ENCODE results near the gene NDFIP2. TPM values are rescaled to one million over a fixed set of nuclear protein-coding genes. Genes with fewer than 3 reads are reported as not detected.
"Not testable (repeated sequence)": the region's sequence is repeated elsewhere in the genome, so short reads cannot be mapped to it uniquely, and the experiment has no call there.

Gene NDFIP2
- total RNA-seq, 1 experiment from 2014 or later, result 29.6 TPM

DNA sequence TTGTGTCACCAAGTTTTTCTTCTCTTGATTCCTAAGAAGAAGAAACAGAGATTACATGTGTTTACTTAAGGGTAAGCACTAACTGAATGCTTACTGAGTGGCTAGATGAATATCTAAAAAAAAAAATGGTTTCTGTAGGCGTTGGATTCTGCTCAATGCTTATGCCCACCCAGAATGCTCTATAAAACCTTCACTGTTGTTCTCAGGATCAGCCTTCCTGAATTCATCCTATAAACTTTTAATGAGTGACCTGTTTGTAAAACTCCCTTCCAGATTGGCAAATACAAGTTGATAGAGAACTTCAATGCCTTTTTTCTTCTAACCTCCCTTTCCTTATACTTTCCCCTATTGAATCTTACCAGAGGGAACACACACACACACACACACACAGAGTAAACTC, 90.2 kb downstream of the NDFIP2 start:
- Histone ChIP-seq H3K36me3 (ENCODE audit: control insufficient read depth, insufficient read depth, low read length) (no peaks in the 10 kb centered on the region), H3K4me1 (ENCODE audit: control insufficient read depth, insufficient read depth, low read length) (no peaks in the 10 kb centered on the region), H3K9me3 (ENCODE audit: control insufficient read depth, insufficient read depth, low read depth, low read length) (no peaks in the 10 kb centered on the region), H3K27me3 (ENCODE audit: control insufficient read depth, insufficient read depth, low read length) (no peaks in the 10 kb centered on the region), H3K27ac (ENCODE audit: low read length) (no peak overlapping the region), H3K4me3 (ENCODE audit: low read depth in 2 of 2, low read length in 2 of 2) (no peak overlapping the region)
- no peak for ATAC-seq
- intact Hi-C loops (cut with micrococcal nuclease; ENCODE audit: unreplicated experiment), result no loop called here
- in situ Hi-C loops (cut with HindIII; ENCODE audit: low pct_unique_long_range_greater_than_20kb, low sequenced_read_pairs), result no loop called here
- CTCF ChIA-PET, result no interaction called here
- POLR2A ChIA-PET, result no interaction called here
- DNase-seq (ENCODE audit: low read depth, low spot score), result no peak
- TF ChIP-seq POLR2AphosphoS5 (IDR thresholded peaks at IDR 0.05; ENCODE audit: low read depth, low read length) (no peak), REST (IDR thresholded peaks at IDR 0.05; ENCODE audit: insufficient read depth in 1 of 2, low read depth in 2 of 2, low read length in 1 of 2) (no peak), TCF7L2 (IDR thresholded peaks at IDR 0.05; ENCODE audit: low read depth, low read length) (no peak), SIN3A (IDR thresholded peaks at IDR 0.05; ENCODE audit: borderline replicate concordance, insufficient read depth, low read depth, low read length) (no peak)
- TF ChIP-seq, protein P1, sequence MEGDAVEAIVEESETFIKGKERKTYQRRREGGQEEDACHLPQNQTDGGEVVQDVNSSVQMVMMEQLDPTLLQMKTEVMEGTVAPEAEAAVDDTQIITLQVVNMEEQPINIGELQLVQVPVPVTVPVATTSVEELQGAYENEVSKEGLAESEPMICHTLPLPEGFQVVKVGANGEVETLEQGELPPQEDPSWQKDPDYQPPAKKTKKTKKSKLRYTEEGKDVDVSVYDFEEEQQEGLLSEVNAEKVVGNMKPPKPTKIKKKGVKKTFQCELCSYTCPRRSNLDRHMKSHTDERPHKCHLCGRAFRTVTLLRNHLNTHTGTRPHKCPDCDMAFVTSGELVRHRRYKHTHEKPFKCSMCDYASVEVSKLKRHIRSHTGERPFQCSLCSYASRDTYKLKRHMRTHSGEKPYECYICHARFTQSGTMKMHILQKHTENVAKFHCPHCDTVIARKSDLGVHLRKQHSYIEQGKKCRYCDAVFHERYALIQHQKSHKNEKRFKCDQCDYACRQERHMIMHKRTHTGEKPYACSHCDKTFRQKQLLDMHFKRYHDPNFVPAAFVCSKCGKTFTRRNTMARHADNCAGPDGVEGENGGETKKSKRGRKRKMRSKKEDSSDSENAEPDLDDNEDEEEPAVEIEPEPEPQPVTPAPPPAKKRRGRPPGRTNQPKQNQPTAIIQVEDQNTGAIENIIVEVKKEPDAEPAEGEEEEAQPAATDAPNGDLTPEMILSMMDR (IDR thresholded peaks at IDR 0.05), result no peak
- no TSS peak for BruUV-seq (replicated peaks)

DNA sequence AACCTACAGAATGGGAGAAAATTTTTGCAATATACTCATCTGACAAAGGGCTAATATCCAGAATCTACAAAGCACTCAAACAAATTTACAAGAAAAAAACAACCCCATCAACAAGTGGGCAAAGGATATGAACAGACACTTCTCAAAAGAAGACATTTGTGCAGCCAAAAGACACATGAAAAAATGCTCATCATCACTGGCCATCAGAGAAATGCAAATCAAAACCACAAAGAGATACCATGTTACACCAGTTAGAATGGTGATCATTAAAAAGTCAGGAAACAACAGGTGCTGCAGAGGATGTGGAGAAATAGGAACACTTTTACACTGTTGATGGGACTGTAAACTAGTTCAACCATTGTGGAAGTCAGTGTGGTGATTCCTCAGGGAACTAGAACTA, 92.9 kb downstream of the NDFIP2 start:
- ATAC-seq; POLR2A ChIA-PET; DNase-seq (ENCODE audit: low read depth, low spot score); CTCF ChIA-PET; H3K36me3 ChIP-seq (ENCODE audit: control insufficient read depth, insufficient read depth, low read length); H3K9me3 ChIP-seq (ENCODE audit: control insufficient read depth, insufficient read depth, low read depth, low read length); in situ Hi-C loops (cut with HindIII; ENCODE audit: low pct_unique_long_range_greater_than_20kb, low sequenced_read_pairs); H3K27me3 ChIP-seq (ENCODE audit: control insufficient read depth, insufficient read depth, low read length); H3K4me3 ChIP-seq (ENCODE audit: low read depth in 2 of 2, low read length in 2 of 2); intact Hi-C loops (cut with micrococcal nuclease; ENCODE audit: unreplicated experiment); H3K4me1 ChIP-seq (ENCODE audit: control insufficient read depth, insufficient read depth, low read length); H3K27ac ChIP-seq (ENCODE audit: low read length); BruUV-seq (replicated peaks): not testable (repeated sequence)

DNA sequence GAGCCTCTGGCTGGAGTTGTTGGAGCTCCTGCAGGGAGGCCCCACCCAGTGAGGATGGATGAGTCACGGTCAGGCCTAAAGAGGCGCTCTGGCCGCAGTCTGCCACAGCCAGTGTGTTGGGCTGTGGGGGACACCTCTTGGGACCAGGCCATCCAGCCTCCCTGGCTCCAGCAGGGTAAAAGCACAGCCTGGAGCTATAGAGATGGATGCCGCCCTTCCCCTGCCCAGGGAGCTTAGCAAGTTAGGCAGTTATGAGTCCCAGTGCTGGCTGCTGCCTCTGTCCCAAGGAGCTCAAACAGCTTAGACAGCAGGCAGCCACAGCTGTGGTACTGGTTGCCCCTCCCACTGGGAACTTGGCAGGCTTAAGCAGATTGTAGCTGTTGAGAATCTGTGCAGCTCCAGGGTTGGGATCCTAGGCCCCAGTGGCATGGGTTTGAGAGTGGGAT, 100.9 kb downstream of the NDFIP2 start:
- no peak for DNase-seq (ENCODE audit: low read depth, low spot score)
- CTCF ChIA-PET, result no interaction called here
- BruUV-seq (replicated peaks), result no TSS peak
- H3K4me3 ChIP-seq (ENCODE audit: low read depth in 2 of 2, low read length in 2 of 2), result no peak overlapping the region
- H3K9me3 ChIP-seq (ENCODE audit: control insufficient read depth, insufficient read depth, low read depth, low read length), result no peaks in the 10 kb centered on the region
- in situ Hi-C loops (cut with HindIII; ENCODE audit: low pct_unique_long_range_greater_than_20kb, low sequenced_read_pairs) (no loop called here), intact Hi-C loops (cut with micrococcal nuclease; ENCODE audit: unreplicated experiment) (no loop called here)
- H3K36me3 ChIP-seq (ENCODE audit: control insufficient read depth, insufficient read depth, low read length), result no peaks in the 10 kb centered on the region
- no peaks in the 10 kb centered on the region for H3K4me1 ChIP-seq (ENCODE audit: control insufficient read depth, insufficient read depth, low read length)
- ATAC-seq, result no peak
- POLR2A ChIA-PET, result no interaction called here
- no peak overlapping the region for H3K27ac ChIP-seq (ENCODE audit: low read length)
- no peaks in the 10 kb centered on the region for H3K27me3 ChIP-seq (ENCODE audit: control insufficient read depth, insufficient read depth, low read length)
- no peak for TF ChIP-seq TCF7L2 (IDR thresholded peaks at IDR 0.05; ENCODE audit: low read depth, low read length)
- no peak for TF ChIP-seq SIN3A (IDR thresholded peaks at IDR 0.05; ENCODE audit: borderline replicate concordance, insufficient read depth, low read depth, low read length)
- TF ChIP-seq, protein P1 (IDR thresholded peaks at IDR 0.05), result no peak
- no peak for TF ChIP-seq POLR2AphosphoS5 (IDR thresholded peaks at IDR 0.05; ENCODE audit: low read depth, low read length)
- no peak for TF ChIP-seq REST (IDR thresholded peaks at IDR 0.05; ENCODE audit: insufficient read depth in 1 of 2, low read depth in 2 of 2, low read length in 1 of 2)

Measured in Panc1 (cell line).